Tongue (tissue), 3 donors: ENCODE results near the gene MORC3. TPM values are rescaled to one million over a fixed set of nuclear protein-coding genes. Genes with fewer than 3 reads are reported as not detected.

ENCODE experiments used
- DNase-seq: peaks from one replicate; pipeline ENCODE4 v3.0.0-alpha.2; 2015
- small RNA-seq: library from RNA; depleted of rRNA; stranded (forward); fragments of <200 nt; gene quantifications from one replicate; pipeline ENCODE3, GENCODE V24; 2014; ENCODE audit warnings: low replicate concordance
- total RNA-seq: library from RNA; depleted of rRNA; stranded (reverse); fragments of >200 nt; gene quantifications from one replicate; pipeline ENCODE4 v1.2.3, GENCODE V29; 2014

Gene MORC3
- total RNA-seq, 1 donor from 2014 or later, result 84.5 TPM

DNA sequence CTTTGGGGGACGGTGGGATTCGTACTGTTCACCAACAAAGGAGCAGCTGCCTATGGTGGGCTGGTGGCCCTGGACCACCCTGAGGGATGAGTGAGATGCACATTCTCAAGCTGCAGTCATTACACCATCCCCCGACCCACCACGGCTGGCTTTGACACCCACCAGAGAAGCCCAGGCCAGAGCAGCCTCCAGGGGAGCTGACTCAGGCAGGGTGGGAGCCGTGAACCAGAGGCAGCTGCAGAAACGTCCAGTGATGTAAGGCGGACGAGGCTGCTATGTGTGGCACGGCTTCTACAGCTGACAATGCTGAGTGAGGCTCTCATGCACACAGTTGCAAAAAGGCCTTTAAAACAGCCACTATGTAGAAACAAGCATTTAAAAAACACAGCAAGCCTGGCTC, 105.3 kb downstream of the MORC3 start:
- peak; percentile 42 for DNase-seq

Small RNA genes lying within 50 kb of the gene (small RNA-seq; reads per million reads assigned to genes)
- not detected for gene ATP5MFP1

Other genes with a start within 250 kb of the MORC3 start
- gene CBR3, start 185.1 kb upstream of the MORC3 start, total RNA-seq, result 6.5 TPM
- 26.1 TPM for gene DOP1B, start 163.4 kb upstream of the MORC3 start, total RNA-seq
- gene CHAF1B, start 65.2 kb downstream of the MORC3 start, total RNA-seq, result 2.4 TPM
- 3.4 TPM for gene CLDN14, start 159.9 kb downstream of the MORC3 start, total RNA-seq